Right cardiac atrium (tissue), 5 donors: ENCODE results near the gene KLHDC4. TPM values are rescaled to one million over a fixed set of nuclear protein-coding genes. Genes with fewer than 3 reads are reported as not detected.
"Not testable (repeated sequence)": the region's sequence is repeated elsewhere in the genome, so short reads cannot be mapped to it uniquely, and the experiment has no call there.

Experiments used
- ATAC-seq, 2 donors: fragments of 200-7000 bp; cut with Tn5 transposase; one replicate each; pipeline versions ENCODE4 v1.8.0 to v1.9.1; 2020; ENCODE audit warnings: moderate library complexity in 2 of 2, mild to moderate bottlenecking in 1 of 2
- DNase-seq, 3 donors: peaks; one replicate each; pipeline ENCODE4 v3.0.0-alpha.2; 2020
- H3K27ac ChIP-seq: one replicate; pipeline ENCODE4 v1.5.1; 2013; ENCODE audit warnings: mild to moderate bottlenecking, low read length, control low read depth, moderate library complexity
- H3K27me3 ChIP-seq: one replicate; pipeline ENCODE4 v1.6.1; 2013; ENCODE audit not compliant: control insufficient read depth, insufficient read depth
- H3K4me1 ChIP-seq: one replicate; pipeline ENCODE4 v1.6.1; 2013; ENCODE audit warnings: low read length; ENCODE audit not compliant: control insufficient read depth, insufficient read depth
- H3K4me3 ChIP-seq: one replicate; pipeline ENCODE4 v1.5.1; 2013; ENCODE audit warnings: low read length, control low read depth
- H3K9me3 ChIP-seq: one replicate; pipeline ENCODE4 v1.6.1; 2013; ENCODE audit warnings: low read length; ENCODE audit not compliant: control insufficient read depth
- WGBS: extraction: QIAGEN DNeasy Blood & Tissue Kit; methylation state at CpG from one replicate; pipeline ENCODE4 v1.1.7; 2013; 5-methylcytosine and 5-hydroxymethylcytosine counted together
- intact Hi-C, 4 donors: fragments of 100-400 bp; cut with DNase I; formaldehyde crosslinking; loops; one replicate each; pipeline versions ENCODE4 v1.11.0 to v1.14.0; 2022 to 2023
- long read RNA-seq, 4 donors: library from polyadenylated mRNA; unstranded; transcript quantifications; one replicate each; pipeline ENCODE4 v2.0.0, GENCODE V29; 2020 to 2021
- polyA plus RNA-seq: library from polyadenylated mRNA; stranded (reverse); fragments of 200-250 nt; gene quantifications from one replicate; pipeline ENCODE4 v1.2.3, GENCODE V29; 2013
- total RNA-seq, 4 donors: library from RNA; stranded (reverse); fragmentation: NEBNext Ultra II Directional; extraction: Animal tissue kit (Norgen Biotek cat#: 25700); gene quantifications; one replicate each; pipeline ENCODE4 v1.2.1, GENCODE V29; 2021
- donor health status: healthy with polysubstance abuse.
- donor health status: DM: no; HTN: yes; CAD: no.
- donor health status: DM: no; HTN: no; CAD: no.
- donor health status: DM: no; HTN: yes; CAD: no; lungs with severe emphysema.
- donor health status: DM: yes; HTN: yes; CAD: no.

Gene KLHDC4
- total RNA-seq (10 to 100 TPM; 11.4 to 16.5 (median 15.2) TPM), polyA plus RNA-seq (14.0 TPM)
- long read RNA-seq, donor 1, full-length matches to known transcripts, result 17 of 26 reads
- long read RNA-seq, donor 1, partial matches to known transcripts, result 5 of 26 reads
- long read RNA-seq, donor 1, other reads (novel, unspliced or antisense), result 4 of 26 reads
- long read RNA-seq, donor 2, partial matches to known transcripts, result 0 of 4 reads
- long read RNA-seq, donor 2, other reads (novel, unspliced or antisense), result 1 of 4 reads
- long read RNA-seq, donor 3, full-length matches to known transcripts, result 34 of 72 reads
- long read RNA-seq, donor 3, partial matches to known transcripts, result 11 of 72 reads
- long read RNA-seq, donor 3, other reads (novel, unspliced or antisense), result 27 of 72 reads
- long read RNA-seq, donor 4, full-length matches to known transcripts, result 4 of 9 reads
- long read RNA-seq, donor 4, partial matches to known transcripts, result 1 of 9 reads
- long read RNA-seq, donor 4, other reads (novel, unspliced or antisense), result 4 of 9 reads

GRCh38 chr16:87765776-87766484 is at the start of gene KLHDC4:
TSS of gene KLHDC4 (minus strand) at chr16:87765986. CDS start at chr16:87765890, 96 bp downstream.
- intact Hi-C loops, result loop anchor here in 3 of 4 donors (5.0 to 10.0 kb wide), 3 partner anchors 181 to 371 kb away; partner anchors contain the start of gene MAP1LC3B (in 1 of the 3)
- H3K9me3 ChIP-seq, result no peaks in the 10 kb centered on the region
- peaks cover 7% of the 10 kb centered on the region for H3K4me1 ChIP-seq
- ATAC-seq, result peak; percentile 94
- WGBS, result under 1% methylated on average over 60 of the region's 60 CpGs
- peak within 1 kb of the TSS; percentile 91 for H3K4me3 ChIP-seq
- H3K27me3 ChIP-seq, result no peaks in the 10 kb centered on the region
- H3K27ac ChIP-seq, result peak within 1 kb of the TSS; percentile 95
- peak; percentile 87 to 95 (median 95) for DNase-seq

DNA sequence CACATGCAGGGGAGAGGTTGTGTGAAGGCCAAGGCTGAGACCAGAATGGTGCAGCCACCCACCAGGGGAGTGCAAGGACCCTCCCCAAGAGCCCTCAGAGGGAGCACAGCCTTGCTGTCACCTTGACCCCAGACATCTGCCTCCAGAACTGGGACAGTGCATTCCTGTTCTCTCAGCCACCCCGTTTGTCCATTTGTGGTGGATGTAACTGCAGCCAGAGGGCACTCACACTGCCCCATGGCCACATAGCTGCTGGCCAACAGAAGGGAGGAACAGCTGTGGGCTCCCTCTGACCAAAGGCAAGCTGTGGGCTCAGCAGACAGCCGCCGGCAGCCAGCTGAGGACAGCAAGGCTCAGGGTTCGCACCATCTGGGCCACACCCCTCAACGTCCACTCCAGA is 49.8 kb upstream of the KLHDC4 start:
- Histone ChIP-seq H3K27me3 (no peaks in the 10 kb centered on the region), H3K4me3 (no peak overlapping the region), H3K27ac (no peak overlapping the region), H3K4me1 (no peaks in the 10 kb centered on the region), H3K9me3 (no peaks in the 10 kb centered on the region)
- DNase-seq (peak in 1 of 3 donors; percentile 29), ATAC-seq (peak in 1 of 2 donors; percentile 23)
- 63% methylated on average over 5 of the region's 5 CpGs for WGBS
- intact Hi-C loops, result no loop called here

DNA sequence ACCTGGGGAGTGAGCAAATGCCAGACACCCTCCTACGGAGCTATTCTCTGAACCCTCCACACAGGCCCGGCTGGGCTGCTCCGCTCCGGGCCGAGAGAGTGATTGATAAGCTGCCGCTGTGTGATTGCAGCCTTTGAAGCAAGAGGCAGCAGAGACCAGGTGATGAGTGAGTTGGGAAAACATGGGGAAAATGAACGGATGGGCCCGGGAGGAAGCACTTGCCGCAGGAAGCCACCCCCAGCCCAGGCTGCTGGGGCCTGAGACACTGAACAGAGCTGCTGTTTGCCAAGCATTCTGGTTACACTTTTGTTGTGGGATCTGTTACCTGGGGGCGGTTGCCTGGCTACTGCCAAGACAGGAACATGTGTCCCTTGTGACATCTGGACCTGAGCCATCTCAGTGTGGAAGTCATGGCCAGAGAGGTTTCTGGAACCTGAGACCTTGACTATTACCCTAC is 46.4 kb upstream of the KLHDC4 start:
- DNase-seq, result peak in 1 of 3 donors; percentile 11
- no peaks in the 10 kb centered on the region for H3K27me3 ChIP-seq
- H3K4me1 ChIP-seq, result no peaks in the 10 kb centered on the region
- H3K4me3 ChIP-seq, result no peak overlapping the region
- no peak for ATAC-seq
- no peaks in the 10 kb centered on the region for H3K9me3 ChIP-seq
- WGBS, result 25% methylated on average over 10 of the region's 10 CpGs
- intact Hi-C loops, result no loop called here
- no peak overlapping the region for H3K27ac ChIP-seq

GRCh38 chr16:87811454-87811853 is 45.7 kb upstream of the KLHDC4 start:
- H3K9me3 ChIP-seq, DNase-seq, H3K4me1 ChIP-seq, H3K4me3 ChIP-seq, H3K27ac ChIP-seq, ATAC-seq, intact Hi-C loops, H3K27me3 ChIP-seq: not testable (repeated sequence)
- WGBS, result 67% methylated on average over 1 of the region's 1 CpG

DNA sequence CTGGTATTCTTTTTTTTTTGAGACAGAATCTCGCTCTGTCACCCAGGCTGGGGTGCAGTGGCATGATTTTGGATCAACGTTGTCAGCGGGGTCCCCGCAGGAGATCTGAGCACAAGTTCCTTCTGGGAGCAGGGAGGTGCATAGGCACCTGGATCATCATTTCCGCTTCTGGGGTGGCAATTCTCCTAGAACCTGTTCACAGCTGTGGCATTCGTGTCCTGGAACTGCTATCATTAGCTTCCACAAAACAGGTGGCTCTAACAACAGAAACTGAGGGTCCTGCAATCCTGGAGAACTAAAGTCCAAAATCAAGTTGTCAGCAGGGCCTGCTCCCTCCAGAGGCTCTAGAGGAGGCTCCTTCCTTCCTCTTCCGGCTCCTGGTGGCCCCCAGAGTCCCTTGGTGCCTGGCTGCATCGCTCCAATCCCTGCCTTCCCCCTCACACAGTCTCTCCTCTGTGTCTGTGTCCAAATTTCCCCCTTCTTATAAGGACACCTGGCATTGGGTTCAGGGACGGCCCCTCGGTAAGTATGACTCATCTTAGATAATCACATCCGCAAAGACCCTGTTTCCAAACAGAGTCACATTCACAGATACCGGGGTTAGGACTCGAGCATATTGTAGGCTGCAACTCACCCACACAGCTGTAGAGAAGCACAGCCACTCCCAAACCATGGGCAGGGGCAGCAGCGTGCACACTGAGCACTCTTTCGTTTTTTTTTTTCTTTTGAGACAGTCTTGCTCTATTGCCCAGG is 43.5 kb upstream of the KLHDC4 start:
- Histone ChIP-seq H3K4me3 (no peak overlapping the region), H3K27me3 (no peaks in the 10 kb centered on the region), H3K4me1 (no peaks in the 10 kb centered on the region), H3K9me3 (no peaks in the 10 kb centered on the region), H3K27ac (no peak overlapping the region)
- intact Hi-C loops, result no loop called here
- ATAC-seq (peak in 1 of 2 donors; percentile 17), DNase-seq (peak in 1 of 3 donors; percentile 12)
- WGBS, result 48% methylated on average over 15 of the region's 15 CpGs

GRCh38 chr16:87808108-87808507 is 42.3 kb upstream of the KLHDC4 start:
- DNase-seq, result no peak
- H3K27ac ChIP-seq, result no peak overlapping the region
- H3K9me3 ChIP-seq, result no peaks in the 10 kb centered on the region
- ATAC-seq, result no peak
- intact Hi-C loops, result no loop called here
- no peaks in the 10 kb centered on the region for H3K27me3 ChIP-seq
- no peak overlapping the region for H3K4me3 ChIP-seq
- 91% methylated on average over 6 of the region's 6 CpGs for WGBS
- H3K4me1 ChIP-seq, result no peaks in the 10 kb centered on the region

- DNase-seq, result peak; percentile 68 to 85 (median 84)
- intact Hi-C loops, result no loop called here
- peak; percentile 82 for ATAC-seq
- Histone ChIP-seq H3K9me3 (no peaks in the 10 kb centered on the region), H3K4me1 (no peaks in the 10 kb centered on the region), H3K4me3 (peak overlapping the region; percentile 24), H3K27ac (no peak overlapping the region), H3K27me3 (no peaks in the 10 kb centered on the region)
- 16% methylated on average over 25 of the region's 25 CpGs for WGBS
These were observed 41.1 kb upstream of the KLHDC4 start for GRCh38 chr16:87806641-87807546.

DNA sequence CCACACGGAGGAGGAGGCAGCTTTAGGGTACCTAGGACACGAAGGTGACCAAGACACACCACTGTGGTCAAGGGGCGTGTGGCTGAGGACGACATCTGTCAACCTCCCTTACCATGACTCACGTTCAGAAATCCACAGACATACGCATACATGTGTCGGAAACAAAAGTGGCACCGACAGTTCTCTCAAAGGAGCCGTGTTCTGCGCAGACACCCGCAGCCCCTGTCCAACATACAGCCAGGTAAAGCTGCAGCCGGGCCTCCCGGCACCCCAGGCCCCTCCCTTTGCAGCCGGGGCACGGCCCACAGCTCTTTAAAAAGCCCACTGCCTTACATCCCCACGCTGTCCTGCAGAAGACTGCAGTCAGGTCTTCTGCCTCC is 40.5 kb upstream of the KLHDC4 start:
- intact Hi-C loops, result no loop called here
- H3K27ac ChIP-seq, result no peak overlapping the region
- no peaks in the 10 kb centered on the region for H3K9me3 ChIP-seq
- peak overlapping the region; percentile 24 for H3K4me3 ChIP-seq
- WGBS, result 36% methylated on average over 16 of the region's 16 CpGs
- peak in 1 of 2 donors; percentile 4 for ATAC-seq
- no peak for DNase-seq
- no peaks in the 10 kb centered on the region for H3K27me3 ChIP-seq
- H3K4me1 ChIP-seq, result no peaks in the 10 kb centered on the region

- ATAC-seq, result no peak
- Histone ChIP-seq H3K27me3 (no peaks in the 10 kb centered on the region), H3K4me1 (no peaks in the 10 kb centered on the region), H3K4me3 (no peak overlapping the region), H3K27ac (no peak overlapping the region), H3K9me3 (no peaks in the 10 kb centered on the region)
- intact Hi-C loops, result no loop called here
- 89% methylated on average over 5 of the region's 5 CpGs for WGBS
- DNase-seq, result peak in 1 of 3 donors; percentile 3
These were observed 37.6 kb upstream of the KLHDC4 start for GRCh38 chr16:87803385-87803784.

DNA sequence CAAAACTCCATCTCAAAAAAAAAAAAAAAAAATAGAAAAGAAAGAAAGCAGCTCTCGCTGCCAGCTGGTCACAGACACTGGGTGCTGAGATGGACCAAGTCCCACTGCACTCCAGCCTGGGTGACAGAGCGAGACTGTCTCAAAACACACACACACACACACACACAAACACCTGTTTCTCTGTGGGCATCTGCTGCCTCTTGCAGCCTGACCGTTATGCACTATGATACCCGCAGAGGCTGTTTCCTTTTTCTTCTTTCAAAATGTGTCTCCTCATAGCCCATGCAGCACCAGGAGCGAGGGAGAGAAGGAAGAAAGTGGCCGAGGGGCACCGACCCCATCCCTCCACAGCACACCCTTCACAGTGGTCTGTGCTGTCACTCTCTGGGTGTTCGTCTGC is 36.9 kb upstream of the KLHDC4 start:
- WGBS, result 87% methylated on average over 8 of the region's 8 CpGs
- no peak overlapping the region for H3K4me3 ChIP-seq
- H3K27ac ChIP-seq, result no peak overlapping the region
- no peaks in the 10 kb centered on the region for H3K9me3 ChIP-seq
- H3K4me1 ChIP-seq, result no peaks in the 10 kb centered on the region
- H3K27me3 ChIP-seq, result no peaks in the 10 kb centered on the region
- DNase-seq, result peak in 1 of 3 donors; percentile 5
- intact Hi-C loops, result no loop called here
- no peak for ATAC-seq
